Sigmoid colon (tissue), 7 donors: ENCODE results near the gene SLC1A2. TPM values are rescaled to one million over a fixed set of nuclear protein-coding genes. Genes with fewer than 3 reads are reported as not detected.

Source experiments
- DNase-seq: peaks from one replicate; pipeline ENCODE4 v3.0.0-alpha.2; 2019
- H3K27ac ChIP-seq, 4 donors: fragments of 200-600 bp; sonication (generic); one replicate each; pipeline ENCODE4 v1.5.1; 2016 to 2019; ENCODE audit warnings: mild to moderate bottlenecking in 1 of 4
- H3K27me3 ChIP-seq, 3 donors: fragments of 200-600 bp; sonication (generic); one replicate each; pipeline ENCODE4 v1.5.1; 2019; ENCODE audit warnings: mild to moderate bottlenecking in 1 of 3
- H3K36me3 ChIP-seq, 4 donors: fragments of 200-600 bp; sonication (generic); one replicate each; pipeline ENCODE4 v1.5.1; 2016 to 2019
- H3K4me1 ChIP-seq, 4 donors: fragments of 200-600 bp; sonication (generic); one replicate each; pipeline ENCODE4 v1.5.1; 2017 to 2019
- H3K4me3 ChIP-seq, 4 donors: fragments of 200-600 bp; sonication (generic); one replicate each; pipeline ENCODE4 v1.5.1; 2017 to 2019; ENCODE audit warnings: mild to moderate bottlenecking in 2 of 4, moderate library complexity in 1 of 4
- H3K9me3 ChIP-seq, 4 donors: fragments of 200-600 bp in 3 of 4; sonication (generic) in 3 of 4; one replicate each; pipeline versions ENCODE4 v1.5.1 to v1.6.1; 2013 to 2019
- CTCF ChIP-seq, 4 experiments: fragments of 450-650 bp in 3 of 4; fragments of 200-600 bp in 1 of 4; IDR thresholded peaks; one replicate each; pipeline ENCODE4 v1.5.1; 2016 to 2019; ENCODE audit warnings: antibody characterized with exemption in 4 of 4, mild to moderate bottlenecking in 3 of 4, moderate library complexity in 2 of 4
- EP300 ChIP-seq, 4 donors: sonication (generic); formaldehyde crosslinking; IDR thresholded peaks; one replicate each; pipeline ENCODE4 v1.6.1; 2017; ENCODE audit warnings: antibody characterized with exemption in 4 of 4
- POLR2A ChIP-seq, 2 donors: fragments of 450-650 bp; IDR thresholded peaks; one replicate each; pipeline ENCODE4 v1.6.1; 2016; ENCODE audit warnings: antibody characterized with exemption in 2 of 2, mild to moderate bottlenecking in 2 of 2, moderate library complexity in 2 of 2
- POLR2AphosphoS5 ChIP-seq, 4 donors: sonication (generic); formaldehyde crosslinking; IDR thresholded peaks; one replicate each; pipeline ENCODE4 v1.6.1; 2017; ENCODE audit warnings: antibody characterized with exemption in 4 of 4
- WGBS, 2 donors: extraction: QIAGEN DNeasy Blood & Tissue Kit; methylation state at CpG; one replicate each; pipeline ENCODE4 v1.1.7; 2013; 5-methylcytosine and 5-hydroxymethylcytosine counted together
- intact Hi-C: fragments of 100-400 bp; cut with DNase I; formaldehyde crosslinking; loops from one replicate; pipeline ENCODE4 v1.15.1; 2023
- polyA plus RNA-seq, 3 donors: library from polyadenylated mRNA; stranded (reverse); fragments of 200-250 nt; gene quantifications; one replicate each; pipeline ENCODE4 v1.2.3, GENCODE V29; 2013
- total RNA-seq, 4 donors: library from RNA; depleted of rRNA; stranded (reverse); fragments of >200 nt; gene quantifications; one replicate each; pipeline ENCODE4 v1.1.0, GENCODE V29; 2016
- donor health status: healthy with polysubstance abuse.
- donor health status: Bipolar disorder and iron deficiency.
- donor health status: healthy.

SLC1A2 gene
- total and polyA plus RNA-seq, 7 donors = 0.14 to 2.2 (median 0.48) TPM; not detected in 1

DNA sequence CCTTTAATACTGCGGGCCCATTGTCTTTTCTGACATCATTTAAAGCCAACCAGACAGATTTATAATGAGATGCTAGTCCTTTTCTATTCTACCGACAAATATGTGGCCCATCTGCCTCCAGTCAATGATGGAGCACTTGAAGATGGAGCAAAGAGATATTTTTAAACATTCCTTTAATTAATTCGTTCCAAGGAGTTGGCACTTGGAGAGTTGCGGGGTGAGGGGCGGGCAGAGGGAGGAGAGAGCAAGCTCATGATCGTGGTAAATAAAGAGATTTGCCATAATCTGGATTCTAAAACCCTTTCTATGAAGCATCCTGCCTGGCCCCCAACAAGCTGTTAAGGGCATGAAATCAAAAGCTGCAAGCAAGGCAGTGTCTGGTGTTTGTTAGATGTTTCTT is 5.0 kb downstream of the SLC1A2 start:
- no peak for DNase-seq
- H3K4me1 ChIP-seq = peaks cover 0 to 14% (median 13%) of the 10 kb centered on the region in 4 donors
- intact Hi-C loops = no loop called here
- TF ChIP-seq POLR2A (IDR thresholded peaks at IDR 0.05) (no peak), CTCF (IDR thresholded peaks at IDR 0.05) (no peak), EP300 (IDR thresholded peaks at IDR 0.05) (no peak), POLR2AphosphoS5 (IDR thresholded peaks at IDR 0.05) (no peak)
- no peak overlapping the region for H3K27ac ChIP-seq
- H3K36me3 ChIP-seq = no peaks in the 10 kb centered on the region
- no peak overlapping the region for H3K4me3 ChIP-seq
- peaks cover 13 to 27% (median 22%) of the 10 kb centered on the region in 3 donors for H3K27me3 ChIP-seq
- WGBS, 2 donors = 78 to 80% methylated on average over 6 of the region's 6 CpGs
- no peaks in the 10 kb centered on the region for H3K9me3 ChIP-seq

DNA sequence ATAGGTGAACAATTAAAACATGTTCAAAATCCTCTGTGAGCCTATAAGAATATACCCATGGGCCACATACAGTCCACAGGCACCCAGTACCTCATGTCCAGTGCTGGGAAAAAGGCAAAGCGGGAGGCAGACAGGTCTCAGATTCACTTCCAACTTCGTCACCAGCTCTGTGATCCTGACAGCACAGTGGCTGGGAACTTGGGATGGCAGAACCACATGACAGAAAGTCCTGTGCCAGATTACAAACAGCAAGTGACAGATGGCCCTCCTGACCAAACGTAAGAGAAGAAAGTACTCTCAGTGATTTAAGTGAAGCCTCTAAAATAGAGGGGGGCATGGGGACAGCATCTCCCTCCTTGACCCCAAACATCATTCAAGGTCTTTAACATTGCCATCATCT is 5.8 kb downstream of the SLC1A2 start:
- intact Hi-C loops = no loop called here
- Histone ChIP-seq H3K4me1 (peaks cover 0 to 7% (median 6%) of the 10 kb centered on the region in 4 donors), H3K36me3 (no peaks in the 10 kb centered on the region), H3K27me3 (peaks cover 11 to 19% (median 15%) of the 10 kb centered on the region in 3 donors), H3K9me3 (no peaks in the 10 kb centered on the region), H3K27ac (no peak overlapping the region), H3K4me3 (no peak overlapping the region)
- 84 to 86% methylated on average over 3 of the region's 3 CpGs for WGBS, 2 donors
- TF ChIP-seq CTCF (IDR thresholded peaks at IDR 0.05) = no peak
- TF ChIP-seq EP300 (IDR thresholded peaks at IDR 0.05) = no peak
- no peak for TF ChIP-seq POLR2A (IDR thresholded peaks at IDR 0.05)
- no peak for TF ChIP-seq POLR2AphosphoS5 (IDR thresholded peaks at IDR 0.05)
- DNase-seq = no peak

GRCh38 chr11:35412285-35412684 is 7.1 kb downstream of the SLC1A2 start:
- TF ChIP-seq POLR2A (IDR thresholded peaks at IDR 0.05) (no peak), POLR2AphosphoS5 (IDR thresholded peaks at IDR 0.05) (no peak), CTCF (IDR thresholded peaks at IDR 0.05) (no peak), EP300 (IDR thresholded peaks at IDR 0.05) (no peak)
- H3K4me1 ChIP-seq = no peaks in the 10 kb centered on the region
- no peak overlapping the region for H3K4me3 ChIP-seq
- H3K9me3 ChIP-seq = no peaks in the 10 kb centered on the region
- intact Hi-C loops = no loop called here
- no peak for DNase-seq
- WGBS, 2 donors = 61 to 67% methylated on average over 2 of the region's 2 CpGs
- no peaks in the 10 kb centered on the region for H3K36me3 ChIP-seq
- H3K27ac ChIP-seq = no peak overlapping the region
- peaks cover 0 to 6% (median 6%) of the 10 kb centered on the region in 3 donors for H3K27me3 ChIP-seq

DNA sequence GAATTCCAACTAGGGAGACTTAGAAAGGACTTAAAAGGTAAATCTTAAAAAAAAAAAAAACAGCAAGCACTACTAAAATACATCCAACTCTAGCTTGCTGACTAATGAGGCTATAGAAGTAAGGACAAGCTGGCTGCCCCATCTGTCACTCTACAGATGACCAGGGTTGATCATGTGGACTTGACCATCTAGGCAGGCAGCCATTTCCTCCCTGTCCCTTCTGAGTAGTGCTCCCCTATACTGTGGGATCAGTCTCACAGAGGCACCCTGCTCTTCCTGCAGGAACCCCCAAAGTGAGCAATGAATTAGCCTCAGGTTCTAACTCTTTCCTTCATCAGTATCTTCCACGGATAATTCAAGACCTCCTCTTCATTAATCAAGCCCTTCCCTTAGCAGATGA is 12.3 kb downstream of the SLC1A2 start:
- Histone ChIP-seq H3K9me3 (no peaks in the 10 kb centered on the region), H3K4me3 (no peak overlapping the region), H3K27me3 (no peaks in the 10 kb centered on the region), H3K27ac (no peak overlapping the region), H3K4me1 (no peaks in the 10 kb centered on the region), H3K36me3 (no peaks in the 10 kb centered on the region)
- intact Hi-C loops = no loop called here
- TF ChIP-seq POLR2AphosphoS5 (IDR thresholded peaks at IDR 0.05) (no peak), CTCF (IDR thresholded peaks at IDR 0.05) (no peak), EP300 (IDR thresholded peaks at IDR 0.05) (no peak), POLR2A (IDR thresholded peaks at IDR 0.05) (no peak)
- no peak for DNase-seq
- WGBS, 2 donors = 81 to 88% methylated on average over 1 of the region's 1 CpG

GRCh38 chr11:35404388-35404775 is 15.0 kb downstream of the SLC1A2 start:
- Histone ChIP-seq H3K27me3 (no peaks in the 10 kb centered on the region), H3K4me3 (no peak overlapping the region), H3K4me1 (no peaks in the 10 kb centered on the region), H3K9me3 (no peaks in the 10 kb centered on the region), H3K36me3 (no peaks in the 10 kb centered on the region), H3K27ac (no peak overlapping the region)
- 35 to 54% methylated on average over 7 of the region's 7 CpGs for WGBS, 2 donors
- TF ChIP-seq CTCF (IDR thresholded peaks at IDR 0.05) = peak in 2 of 4 experiments; percentile 18 to 29
- TF ChIP-seq POLR2AphosphoS5 (IDR thresholded peaks at IDR 0.05) = no peak
- no peak for DNase-seq
- intact Hi-C loops = no loop called here
